K562 (cell line): ENCODE measurements around the gene FXYD4. TPM values are rescaled to one million over a fixed set of nuclear protein-coding genes. Genes with fewer than 3 reads are reported as not detected.
A peak's percentile ranks its signal among the peaks of the same experiment; 100 is the strongest.

Experiments
- BCOR ChIP-seq: fragments of 450-650 bp; IDR thresholded peaks from 2 replicates; pipeline ENCODE4 v1.6.1; 2016
- CC2D1A ChIP-seq: fragments of 450-650 bp; IDR thresholded peaks from 2 replicates; pipeline ENCODE4 v1.6.1; 2017; ENCODE audit warnings: mild to moderate bottlenecking
- CREB3 ChIP-seq: fragments of 450-650 bp; conservative IDR thresholded peaks from 2 replicates; pipeline ENCODE4 v1.6.1; 2016; ENCODE audit warnings: missing genetic modification characterization, low read depth, mild to moderate bottlenecking, missing compliant biosample characterization, moderate library complexity
- E2F6 ChIP-seq, 2 experiments: IDR thresholded peaks; 2 replicates each; pipeline ENCODE4 v1.6.1; 2011; ENCODE audit warnings: borderline replicate concordance in 1 of 2, control low read depth in 1 of 2, low read depth in 1 of 2, low read length in 1 of 2, mild to moderate bottlenecking in 1 of 2, mixed read lengths in 1 of 2, moderate library complexity in 1 of 2; ENCODE audit not compliant: insufficient read depth in 1 of 2, insufficient read length in 1 of 2, poor library complexity in 1 of 2, severe bottlenecking in 1 of 2; ENCODE audit errors: extremely low read depth in 1 of 2
- EHMT2 ChIP-seq: fragments of 450-650 bp; IDR thresholded peaks from 2 replicates; pipeline ENCODE4 v1.6.1; 2018; ENCODE audit warnings: antibody characterized with exemption
- HDAC2 ChIP-seq: fragments of 450-650 bp; IDR thresholded peaks from 2 replicates; pipeline ENCODE4 v1.6.1; 2016; ENCODE audit warnings: mild to moderate bottlenecking
- ILF3 ChIP-seq: fragments of 450-650 bp; IDR thresholded peaks from 2 replicates; pipeline ENCODE4 v1.6.1; 2018; ENCODE audit warnings: antibody characterized with exemption, mild to moderate bottlenecking, moderate library complexity, borderline replicate concordance
- KAT2B ChIP-seq: IDR thresholded peaks from one replicate; pipeline ENCODE4 v1.6.1; 2012; ENCODE audit warnings: low read depth, mild to moderate bottlenecking, control low read depth, inconsistent platforms, low read length, moderate library complexity
- PHF8 ChIP-seq: fragments of 200-600 bp; sonication (generic); IDR thresholded peaks from 2 replicates; pipeline ENCODE4 v1.6.1; 2012; ENCODE audit warnings: mixed run types, mild to moderate bottlenecking, inconsistent platforms, low read length, moderate library complexity, borderline replicate concordance
- PYGO2 ChIP-seq: fragments of 450-650 bp; IDR thresholded peaks from 2 replicates; pipeline ENCODE4 v1.6.1; 2016; ENCODE audit warnings: mild to moderate bottlenecking, missing genetic modification characterization, moderate library complexity, missing compliant biosample characterization
- SMARCB1 ChIP-seq: IDR thresholded peaks from 2 replicates; pipeline ENCODE4 v1.6.1; 2011; ENCODE audit warnings: improper control_type of control experiment, low read depth; ENCODE audit not compliant: insufficient read length
- TSC22D4 ChIP-seq: fragments of 450-650 bp; IDR thresholded peaks from 2 replicates; pipeline ENCODE4 v1.6.1; 2016; ENCODE audit warnings: missing genetic modification characterization, missing biosample characterization, control low read depth
- XRCC3 ChIP-seq: fragments of 450-650 bp; IDR thresholded peaks from 2 replicates; pipeline ENCODE4 v1.6.1; 2017; ENCODE audit warnings: mild to moderate bottlenecking, moderate library complexity
- ZNF134 ChIP-seq: fragments of 250-450 bp; sonication (Bioruptor Pico); conservative IDR thresholded peaks from 2 replicates; pipeline ENCODE4 v1.4.0; 2020
- ZNF311 ChIP-seq: fragments of 250-450 bp; sonication (Bioruptor Pico); IDR thresholded peaks from 2 replicates; pipeline ENCODE4 v1.4.0; 2020; ENCODE audit warnings: mild to moderate bottlenecking, moderate library complexity
- ZNF408 ChIP-seq: fragments of 250-450 bp; sonication (Bioruptor Pico); IDR thresholded peaks from 2 replicates; pipeline ENCODE4 v1.4.0; 2020; ENCODE audit warnings: low read depth, mild to moderate bottlenecking, moderate library complexity
- ZZZ3 ChIP-seq: fragments of 450-650 bp; IDR thresholded peaks from 2 replicates; pipeline ENCODE4 v1.6.1; 2016; ENCODE audit warnings: antibody characterized with exemption, mild to moderate bottlenecking, moderate library complexity
- polyA plus RNA-seq, 8 experiments: library from polyadenylated mRNA; depleted of rRNA in 4 of 8; stranded (reverse) in 5 of 8; unstranded in 3 of 8; fragments of >200 nt; fragmentation: Nextera tagmentation in 2 of 8; fragmentation: Illumina TruSeq in 1 of 8; extraction: Ambion mirVana in 2 of 8; extraction: Trizol in 1 of 8; gene quantifications; 2 replicates each; pipeline versions ENCODE4 v1.2.1 to v1.2.3, GENCODE V29; 2011 to 2014; ENCODE audit warnings: inconsistent platforms in 1 of 8, missing spikeins in 1 of 8
- total RNA-seq, 7 experiments: library from RNA; depleted of rRNA in 6 of 7; stranded (reverse); fragments of >200 nt in 6 of 7; fragmentation: Illumina TruSeq in 2 of 7; extraction: Trizol in 2 of 7; gene quantifications; 2 replicates each; pipeline versions ENCODE4 v1.2.1 to v1.2.3, GENCODE V29; 2011 to 2021; ENCODE audit warnings: low replicate concordance in 1 of 7
- TF ChIP-seq, protein P1 (sequence below): fragments of 450-650 bp; IDR thresholded peaks from 2 replicates; pipeline ENCODE4 v1.6.1; 2016
- TF ChIP-seq, protein P2 (sequence below): IDR thresholded peaks from 2 replicates; pipeline ENCODE4 v1.6.1; 2011; ENCODE audit not compliant: insufficient read length; ENCODE audit errors: extremely low read depth

The FXYD4 gene
- total and polyA plus RNA-seq, 9 of the 15 experiments (the other 6 are each of a cell fraction or from before 2014, with no cell fraction given), result not detected

GRCh38 chr10:43417950-43418768 is 46.7 kb downstream of the FXYD4 start (continued):
- TF ChIP-seq E2F6 (IDR thresholded peaks at IDR 0.05; ENCODE audit: borderline replicate concordance in 1 of 2, extremely low read depth in 1 of 2, insufficient read depth in 1 of 2, insufficient read length in 1 of 2, low read depth in 1 of 2, low read length in 1 of 2, poor library complexity in 1 of 2, severe bottlenecking in 1 of 2) (peak in 1 of 2 experiments; percentile 30), ZNF134 (CRISPR knock-in tag) (peak; percentile 80), ZNF311 (CRISPR knock-in tag) (peak; percentile 85), ZNF408 (CRISPR knock-in tag) (no peak), SMARCB1 (peak; percentile 86), HDAC2 (peak; percentile 99), PYGO2 (tag) (peak; percentile 85), EHMT2 (peak; percentile 82), TSC22D4 (no peak), ZZZ3 (no peak), PHF8 (no peak), ILF3 (no peak; the same call in 1 of the 2 replicates), BCOR (peak; percentile 97), XRCC3 (no peak), KAT2B (no peak), CC2D1A (peak; percentile 99), CREB3 (tag) (peak; percentile 98)
- TF ChIP-seq, protein P1, sequence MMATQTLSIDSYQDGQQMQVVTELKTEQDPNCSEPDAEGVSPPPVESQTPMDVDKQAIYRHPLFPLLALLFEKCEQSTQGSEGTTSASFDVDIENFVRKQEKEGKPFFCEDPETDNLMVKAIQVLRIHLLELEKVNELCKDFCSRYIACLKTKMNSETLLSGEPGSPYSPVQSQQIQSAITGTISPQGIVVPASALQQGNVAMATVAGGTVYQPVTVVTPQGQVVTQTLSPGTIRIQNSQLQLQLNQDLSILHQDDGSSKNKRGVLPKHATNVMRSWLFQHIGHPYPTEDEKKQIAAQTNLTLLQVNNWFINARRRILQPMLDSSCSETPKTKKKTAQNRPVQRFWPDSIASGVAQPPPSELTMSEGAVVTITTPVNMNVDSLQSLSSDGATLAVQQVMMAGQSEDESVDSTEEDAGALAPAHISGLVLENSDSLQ, result peak; percentile 78
- TF ChIP-seq, protein P2, sequence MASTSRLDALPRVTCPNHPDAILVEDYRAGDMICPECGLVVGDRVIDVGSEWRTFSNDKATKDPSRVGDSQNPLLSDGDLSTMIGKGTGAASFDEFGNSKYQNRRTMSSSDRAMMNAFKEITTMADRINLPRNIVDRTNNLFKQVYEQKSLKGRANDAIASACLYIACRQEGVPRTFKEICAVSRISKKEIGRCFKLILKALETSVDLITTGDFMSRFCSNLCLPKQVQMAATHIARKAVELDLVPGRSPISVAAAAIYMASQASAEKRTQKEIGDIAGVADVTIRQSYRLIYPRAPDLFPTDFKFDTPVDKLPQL, result no peak
